Measurements from ENCODE around the gene FGD5. TPM values are rescaled to one million over a fixed set of nuclear protein-coding genes. Genes with fewer than 3 reads are reported as not detected.

FGD5 gene
- total RNA-seq, 4 donors from 2014 or later = 10.0 to 66.8 (median 19.2) TPM

GRCh38 chr3:14933820-14934425 is 115.2 kb downstream of the FGD5 start:
- Histone ChIP-seq H3K9me3 (no peaks in the 10 kb centered on the region), H3K4me3 (no peak overlapping the region), H3K27me3 (peaks cover 0 to 3% of the 10 kb centered on the region in 2 donors), H3K27ac (peak overlapping the region in 1 of 2 donors; percentile 20), H3K4me1 (no peaks in the 10 kb centered on the region), H3K36me3 (no peaks in the 10 kb centered on the region)
- no peak for DNase-seq
- intact Hi-C loops (cut with DNase I; ENCODE audit: low total_unique reads) = no loop called here
- TF ChIP-seq POLR2A (IDR thresholded peaks at IDR 0.05) = no peak
- TF ChIP-seq, protein P1, sequence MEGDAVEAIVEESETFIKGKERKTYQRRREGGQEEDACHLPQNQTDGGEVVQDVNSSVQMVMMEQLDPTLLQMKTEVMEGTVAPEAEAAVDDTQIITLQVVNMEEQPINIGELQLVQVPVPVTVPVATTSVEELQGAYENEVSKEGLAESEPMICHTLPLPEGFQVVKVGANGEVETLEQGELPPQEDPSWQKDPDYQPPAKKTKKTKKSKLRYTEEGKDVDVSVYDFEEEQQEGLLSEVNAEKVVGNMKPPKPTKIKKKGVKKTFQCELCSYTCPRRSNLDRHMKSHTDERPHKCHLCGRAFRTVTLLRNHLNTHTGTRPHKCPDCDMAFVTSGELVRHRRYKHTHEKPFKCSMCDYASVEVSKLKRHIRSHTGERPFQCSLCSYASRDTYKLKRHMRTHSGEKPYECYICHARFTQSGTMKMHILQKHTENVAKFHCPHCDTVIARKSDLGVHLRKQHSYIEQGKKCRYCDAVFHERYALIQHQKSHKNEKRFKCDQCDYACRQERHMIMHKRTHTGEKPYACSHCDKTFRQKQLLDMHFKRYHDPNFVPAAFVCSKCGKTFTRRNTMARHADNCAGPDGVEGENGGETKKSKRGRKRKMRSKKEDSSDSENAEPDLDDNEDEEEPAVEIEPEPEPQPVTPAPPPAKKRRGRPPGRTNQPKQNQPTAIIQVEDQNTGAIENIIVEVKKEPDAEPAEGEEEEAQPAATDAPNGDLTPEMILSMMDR (IDR thresholded peaks at IDR 0.05) = no peak

GRCh38 chr3:14935592-14936345 is 117.0 kb downstream of the FGD5 start:
- no peaks in the 10 kb centered on the region for H3K4me1 ChIP-seq
- H3K9me3 ChIP-seq = no peaks in the 10 kb centered on the region
- no peaks in the 10 kb centered on the region for H3K36me3 ChIP-seq
- TF ChIP-seq, protein P1 (IDR thresholded peaks at IDR 0.05) = no peak
- TF ChIP-seq POLR2A (IDR thresholded peaks at IDR 0.05) = no peak
- peaks cover 0 to 3% of the 10 kb centered on the region in 2 donors for H3K27me3 ChIP-seq
- H3K27ac ChIP-seq = no peak overlapping the region
- no peak for DNase-seq
- no peak overlapping the region for H3K4me3 ChIP-seq
- intact Hi-C loops (cut with DNase I; ENCODE audit: low total_unique reads) = no loop called here

- no peak overlapping the region for H3K27ac ChIP-seq
- intact Hi-C loops (cut with DNase I; ENCODE audit: low total_unique reads) = no loop called here
- H3K4me1 ChIP-seq = no peaks in the 10 kb centered on the region
- H3K27me3 ChIP-seq = peaks cover 0 to 3% of the 10 kb centered on the region in 2 donors
- H3K4me3 ChIP-seq = no peak overlapping the region
- no peak for DNase-seq
- TF ChIP-seq, protein P1 (IDR thresholded peaks at IDR 0.05) = no peak
- TF ChIP-seq POLR2A (IDR thresholded peaks at IDR 0.05) = no peak
- H3K9me3 ChIP-seq = no peaks in the 10 kb centered on the region
- H3K36me3 ChIP-seq = no peaks in the 10 kb centered on the region
Measured at GRCh38 chr3:14938954-14939353, 120.2 kb downstream of the FGD5 start.

DNA sequence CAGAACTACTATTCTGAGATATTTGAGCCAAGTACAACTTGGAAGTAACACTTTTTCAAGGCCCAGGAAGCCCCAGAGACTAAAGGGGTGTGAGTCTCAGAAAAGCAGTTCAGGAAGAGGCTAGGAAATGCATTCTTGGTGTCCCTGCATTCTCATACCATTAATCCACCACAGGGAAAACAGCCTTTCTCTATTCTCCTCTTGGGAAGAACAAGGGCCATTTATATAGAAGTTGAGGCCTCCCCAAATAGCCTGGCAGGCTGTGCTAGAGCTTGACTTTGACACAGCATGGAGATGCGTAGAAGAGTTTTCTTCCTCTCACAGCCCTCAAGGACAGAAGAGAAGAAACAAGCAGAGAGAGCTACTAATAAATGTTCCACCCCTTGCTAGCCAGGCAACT is 123.1 kb downstream of the FGD5 start:
- intact Hi-C loops (cut with DNase I; ENCODE audit: low total_unique reads) = no loop called here
- Histone ChIP-seq H3K27ac (no peak overlapping the region), H3K9me3 (no peaks in the 10 kb centered on the region), H3K27me3 (no peaks in the 10 kb centered on the region), H3K4me3 (no peak overlapping the region), H3K4me1 (peaks cover 0 to 6% of the 10 kb centered on the region in 2 donors), H3K36me3 (no peaks in the 10 kb centered on the region)
- no peak for DNase-seq
- TF ChIP-seq, protein P1 (IDR thresholded peaks at IDR 0.05) = no peak
- no peak for TF ChIP-seq POLR2A (IDR thresholded peaks at IDR 0.05)

DNA sequence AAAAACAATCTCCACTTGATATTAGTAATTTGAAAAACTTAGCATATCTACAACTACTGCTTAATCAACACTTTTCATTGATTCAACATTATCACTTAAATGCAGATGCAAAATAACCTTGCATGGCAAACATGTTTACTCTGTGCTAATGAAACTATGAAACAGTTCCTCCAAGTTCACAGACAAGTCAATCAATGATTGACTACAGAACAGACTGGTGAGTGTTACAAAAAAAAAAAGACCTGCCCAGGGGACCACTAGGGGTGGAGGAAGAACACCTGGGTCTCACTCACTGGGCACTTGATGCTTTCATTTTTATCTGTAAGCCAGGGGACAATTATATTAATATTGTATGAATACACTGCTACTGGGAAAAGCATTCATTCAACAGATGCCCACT is 124.3 kb downstream of the FGD5 start:
- no peak for TF ChIP-seq POLR2A (IDR thresholded peaks at IDR 0.05)
- TF ChIP-seq, protein P1 (IDR thresholded peaks at IDR 0.05) = no peak
- intact Hi-C loops (cut with DNase I; ENCODE audit: low total_unique reads) = no loop called here
- Histone ChIP-seq H3K27ac (no peak overlapping the region), H3K4me3 (no peak overlapping the region), H3K4me1 (peaks cover 0 to 6% of the 10 kb centered on the region in 2 donors), H3K36me3 (no peaks in the 10 kb centered on the region), H3K9me3 (no peaks in the 10 kb centered on the region), H3K27me3 (no peaks in the 10 kb centered on the region)
- no peak for DNase-seq

Data from uterus (tissue), 4 donors.